Stimulated activated CD4-positive, alpha-beta T cell treated with anti-CD3 and anti-CD28 coated beads, Interleukin-12 subunit alpha, Interleukin-12 subunit beta, amount 100 ng/mL, for 48 hours (primary cell): ENCODE results near the gene USB1.

Experiments
- DNase-seq, 3 donors: peaks; one replicate each; pipeline ENCODE4 v3.0.0-alpha.2; 2020; ENCODE audit warnings: low read depth in 2 of 3, low spot score in 1 of 3

USB1 gene

DNA sequence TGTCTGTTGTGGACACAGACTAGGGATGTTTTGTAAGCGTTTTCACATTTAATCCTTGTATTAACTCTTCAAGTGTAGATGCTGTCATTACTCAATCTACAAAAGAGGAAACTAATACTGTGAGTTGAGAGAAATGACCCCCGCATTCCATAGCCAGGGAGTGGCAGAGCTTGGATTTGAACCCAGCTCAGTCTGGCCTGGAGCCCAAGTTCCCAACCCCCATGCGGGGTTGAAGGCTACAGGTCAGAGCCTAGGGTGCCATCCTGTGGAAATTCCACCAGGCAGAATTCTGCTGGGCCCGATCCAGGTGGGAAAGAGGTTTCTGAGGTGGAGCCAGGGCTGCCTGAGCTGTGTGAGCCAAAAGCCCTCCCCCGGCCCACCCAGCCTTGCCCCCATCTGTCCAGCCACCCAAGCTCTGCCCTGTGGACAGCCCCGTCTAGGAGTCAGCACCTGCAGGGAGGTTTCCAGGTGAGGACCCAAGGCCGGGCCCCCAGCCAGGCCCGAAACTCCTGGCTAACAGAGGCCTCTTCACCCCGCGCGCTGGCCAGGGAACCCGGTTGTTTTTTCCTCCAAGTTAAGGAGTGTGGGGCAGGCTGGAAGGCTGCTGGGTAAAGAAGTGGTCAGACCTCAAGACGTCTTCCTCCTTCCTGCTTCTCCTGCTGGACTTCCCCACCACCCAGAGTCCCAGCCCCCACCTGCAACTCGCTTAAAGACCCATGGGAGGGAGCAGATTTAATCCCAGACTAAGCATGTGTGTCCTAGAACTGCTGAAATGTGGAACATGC is 30.0 kb downstream of the USB1 start:
- DNase-seq, result no peak

DNA sequence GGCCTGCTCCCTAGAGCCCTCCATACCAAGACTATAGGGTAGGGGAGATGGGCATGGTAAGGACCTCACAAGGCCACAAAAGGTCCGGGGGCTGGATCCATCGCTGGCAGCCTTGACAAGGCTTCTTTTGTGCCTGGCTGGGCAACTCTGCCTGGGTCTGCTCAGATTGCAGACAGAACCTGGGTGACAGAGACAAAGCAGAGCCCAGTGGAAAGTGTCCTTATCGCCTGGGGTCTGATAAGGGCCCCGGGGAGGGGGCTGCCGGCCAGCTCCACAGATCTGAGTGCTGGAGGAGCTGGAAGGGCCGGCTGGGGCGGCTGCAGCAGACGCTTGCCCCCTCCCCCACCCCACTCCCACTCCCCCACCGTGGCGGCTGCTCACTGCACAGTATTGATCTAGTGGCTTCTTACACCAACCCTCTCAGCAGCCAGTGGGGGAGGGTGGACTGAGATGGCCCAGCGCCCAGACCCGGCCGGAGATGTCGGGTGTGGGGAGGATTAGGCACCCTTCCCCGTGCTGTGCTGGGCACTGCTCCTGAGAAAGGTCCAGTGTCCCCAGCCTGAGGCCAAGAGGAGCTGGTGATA is 31.6 kb downstream of the USB1 start:
- DNase-seq, result no peak

DNA sequence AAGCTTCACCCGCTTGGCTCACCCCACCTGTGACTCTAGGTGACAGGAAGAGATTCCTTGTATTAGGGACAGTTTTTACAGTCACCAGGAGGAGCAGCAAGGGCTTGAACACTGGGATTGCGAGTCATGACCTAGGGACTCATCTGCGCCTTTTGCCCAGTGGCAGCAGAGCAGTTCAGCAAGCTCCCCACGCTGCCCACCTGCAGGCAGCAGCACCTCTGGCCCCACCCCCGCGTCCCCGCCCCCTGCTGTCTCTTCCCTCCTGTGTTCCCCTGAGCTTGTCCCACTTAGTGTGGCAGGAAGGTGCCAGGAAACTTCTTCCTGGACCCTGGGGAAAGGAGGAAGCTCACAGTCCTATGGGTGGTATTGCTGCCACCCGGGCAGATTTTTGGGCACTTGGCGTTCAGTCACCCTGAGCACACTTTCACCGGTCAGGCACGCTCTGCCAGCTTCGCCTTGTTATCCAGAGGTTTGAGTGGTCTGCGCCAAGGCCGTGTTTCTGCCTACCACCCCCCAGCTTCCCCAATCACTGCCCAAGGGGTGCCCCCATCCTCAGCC is 33.0 kb downstream of the USB1 start:
- no peak for DNase-seq

DNA sequence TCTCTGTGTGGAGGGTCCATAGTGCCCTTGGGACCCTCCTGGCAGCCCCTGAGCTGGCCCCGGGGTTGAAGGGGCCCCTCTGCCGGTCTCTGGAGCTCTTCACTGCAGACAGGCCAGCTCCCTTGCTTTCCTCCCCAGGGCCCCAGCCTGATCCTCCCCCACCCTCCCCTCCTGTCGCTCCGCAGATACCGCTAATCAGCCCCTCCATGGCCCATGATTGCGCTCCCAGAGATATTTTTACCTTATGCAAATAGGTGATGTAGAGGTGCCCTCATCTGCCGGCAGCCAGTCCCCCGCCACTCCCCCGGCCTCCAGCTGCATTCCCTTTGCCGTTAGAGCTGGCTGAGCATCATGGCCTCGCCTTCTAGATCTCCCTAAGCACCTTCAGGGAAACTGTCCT is 33.6 kb downstream of the USB1 start:
- no peak for DNase-seq

DNA sequence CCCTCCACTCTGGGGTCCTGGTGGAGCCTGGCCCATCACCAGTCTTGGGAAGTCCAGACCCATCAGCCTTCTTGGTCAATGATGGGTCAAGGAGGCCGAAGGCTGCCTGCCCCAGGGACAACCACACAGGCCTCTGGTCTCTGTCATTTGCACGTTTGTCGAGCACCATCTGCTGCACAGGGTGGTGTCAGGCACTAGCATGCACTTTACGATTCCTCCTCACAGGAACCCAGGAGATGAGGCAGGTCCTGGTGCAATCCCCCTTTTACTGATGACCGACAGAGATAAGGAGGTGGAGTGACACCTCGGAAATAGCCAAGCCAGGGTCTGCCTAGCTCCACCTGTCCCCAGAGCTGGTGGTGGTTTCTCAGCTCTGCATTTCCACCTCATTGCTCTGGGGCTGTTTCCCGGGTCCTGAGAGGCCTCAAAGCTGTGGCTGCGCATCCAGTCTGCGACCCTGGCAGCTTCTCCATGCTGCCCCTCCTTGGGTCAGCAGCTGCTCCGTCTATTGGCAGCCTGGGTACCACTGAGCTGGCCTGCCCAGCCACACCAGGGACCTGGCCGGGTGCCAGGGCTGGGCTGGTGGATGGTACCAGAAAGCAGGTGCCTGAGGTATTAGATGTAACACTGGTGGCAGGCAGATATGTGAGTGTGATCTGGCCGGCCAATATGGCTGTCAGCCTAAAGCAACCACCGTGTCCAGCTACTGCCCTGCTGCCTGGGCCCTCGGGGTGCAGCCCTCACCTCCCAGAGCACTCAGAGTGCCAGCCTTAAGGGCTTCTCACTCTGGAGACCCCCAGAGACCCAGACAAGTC is 34.4 kb downstream of the USB1 start:
- DNase-seq, result no peak

DNA sequence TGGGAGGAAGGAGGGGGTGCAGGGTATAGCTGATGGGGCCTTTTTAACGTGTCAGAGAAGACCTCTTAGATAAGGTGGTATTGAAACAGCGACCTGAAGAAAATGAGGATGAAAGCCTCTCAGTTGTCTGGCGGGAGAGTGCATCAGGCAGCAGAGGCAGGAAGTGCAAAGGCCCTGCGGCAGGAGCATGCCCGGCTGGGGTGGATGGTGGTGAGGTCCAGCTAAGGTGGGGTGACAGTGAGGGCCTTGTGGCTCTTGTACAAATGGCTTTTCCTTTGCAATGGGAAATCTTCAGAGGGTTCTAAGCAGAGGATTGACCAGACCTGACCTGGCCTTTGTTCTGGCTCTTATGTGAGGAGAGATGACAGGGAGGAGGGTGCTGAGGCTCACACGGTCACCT is 35.7 kb downstream of the USB1 start:
- no peak for DNase-seq

DNA sequence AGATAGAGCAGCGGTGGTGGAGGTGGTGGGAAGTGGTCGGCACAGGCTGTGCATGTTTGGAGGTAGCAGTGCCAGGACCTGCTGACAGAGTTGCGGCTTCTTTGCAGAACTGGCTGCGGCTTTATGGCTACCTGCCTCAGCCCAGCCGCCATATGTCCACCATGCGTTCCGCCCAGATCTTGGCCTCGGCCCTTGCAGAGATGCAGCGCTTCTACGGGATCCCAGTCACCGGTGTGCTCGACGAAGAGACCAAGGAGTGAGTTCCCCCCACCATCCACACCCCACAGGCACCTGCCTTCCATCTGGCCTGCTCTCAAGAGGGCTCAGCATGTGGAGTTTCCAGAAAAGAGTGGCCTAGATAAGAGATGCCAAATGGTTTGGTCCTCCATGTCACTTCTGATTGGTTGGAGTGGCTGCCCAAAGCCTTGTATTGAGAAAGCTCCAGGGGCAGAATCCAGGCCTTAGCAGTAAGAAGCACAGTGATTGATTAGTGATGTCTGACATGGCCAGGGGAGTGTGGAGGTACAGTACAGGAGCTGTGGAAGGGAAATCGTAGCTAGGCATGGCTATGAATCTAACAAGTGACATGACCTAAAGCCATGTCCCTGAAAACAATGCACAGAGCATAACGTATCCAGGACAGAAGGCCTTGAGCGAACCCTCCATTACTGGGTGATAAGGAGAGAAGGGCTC is 36.3 kb downstream of the USB1 start:
- no peak for DNase-seq

DNA sequence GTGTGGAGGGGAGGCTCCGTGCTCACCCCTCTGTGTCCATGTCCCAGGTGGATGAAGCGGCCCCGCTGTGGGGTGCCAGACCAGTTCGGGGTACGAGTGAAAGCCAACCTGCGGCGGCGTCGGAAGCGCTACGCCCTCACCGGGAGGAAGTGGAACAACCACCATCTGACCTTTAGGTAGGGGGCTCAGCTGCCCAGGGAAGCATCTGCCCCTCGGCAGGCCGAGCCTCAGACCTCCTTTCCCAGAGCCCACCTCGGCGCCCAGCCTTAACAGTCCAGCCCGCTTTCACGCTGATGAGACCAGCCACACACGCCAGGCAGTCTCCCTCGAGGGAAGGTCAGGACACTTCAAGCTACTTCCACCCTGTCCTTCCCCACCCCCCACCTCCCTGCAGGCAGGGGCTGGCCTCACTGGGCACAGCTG is 37.0 kb downstream of the USB1 start:
- no peak for DNase-seq

DNA sequence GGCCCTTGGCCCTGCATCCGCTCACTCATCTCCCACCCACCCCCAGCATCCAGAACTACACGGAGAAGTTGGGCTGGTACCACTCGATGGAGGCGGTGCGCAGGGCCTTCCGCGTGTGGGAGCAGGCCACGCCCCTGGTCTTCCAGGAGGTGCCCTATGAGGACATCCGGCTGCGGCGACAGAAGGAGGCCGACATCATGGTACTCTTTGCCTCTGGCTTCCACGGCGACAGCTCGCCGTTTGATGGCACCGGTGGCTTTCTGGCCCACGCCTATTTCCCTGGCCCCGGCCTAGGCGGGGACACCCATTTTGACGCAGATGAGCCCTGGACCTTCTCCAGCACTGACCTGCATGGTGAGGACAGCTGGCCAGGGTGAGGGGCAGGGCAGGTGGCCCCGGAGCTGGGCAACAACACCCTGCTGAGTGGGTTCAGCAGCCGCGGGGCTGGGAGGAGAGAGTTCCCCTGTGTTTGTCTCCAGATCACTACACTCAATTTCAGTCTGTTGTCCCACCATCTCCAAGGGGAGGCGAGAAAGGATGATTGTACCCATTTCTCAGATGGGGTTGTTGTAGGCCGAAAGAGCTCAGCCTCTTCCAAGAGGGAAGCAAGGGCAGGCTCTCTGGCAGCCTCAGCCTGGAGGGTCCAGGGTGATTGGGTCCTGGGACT is 38.8 kb downstream of the USB1 start:
- DNase-seq, result no peak

DNA sequence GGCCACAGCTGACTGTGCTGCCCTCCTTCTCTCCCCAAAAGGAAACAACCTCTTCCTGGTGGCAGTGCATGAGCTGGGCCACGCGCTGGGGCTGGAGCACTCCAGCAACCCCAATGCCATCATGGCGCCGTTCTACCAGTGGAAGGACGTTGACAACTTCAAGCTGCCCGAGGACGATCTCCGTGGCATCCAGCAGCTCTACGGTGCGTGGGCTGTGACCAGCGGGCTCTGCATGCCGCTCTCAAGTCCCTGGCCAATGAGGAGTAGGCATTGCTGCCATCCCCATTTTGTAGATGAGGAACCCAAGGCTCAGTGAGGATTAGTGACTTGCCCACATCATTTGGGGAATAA is 39.3 kb downstream of the USB1 start:
- no peak for DNase-seq

DNA sequence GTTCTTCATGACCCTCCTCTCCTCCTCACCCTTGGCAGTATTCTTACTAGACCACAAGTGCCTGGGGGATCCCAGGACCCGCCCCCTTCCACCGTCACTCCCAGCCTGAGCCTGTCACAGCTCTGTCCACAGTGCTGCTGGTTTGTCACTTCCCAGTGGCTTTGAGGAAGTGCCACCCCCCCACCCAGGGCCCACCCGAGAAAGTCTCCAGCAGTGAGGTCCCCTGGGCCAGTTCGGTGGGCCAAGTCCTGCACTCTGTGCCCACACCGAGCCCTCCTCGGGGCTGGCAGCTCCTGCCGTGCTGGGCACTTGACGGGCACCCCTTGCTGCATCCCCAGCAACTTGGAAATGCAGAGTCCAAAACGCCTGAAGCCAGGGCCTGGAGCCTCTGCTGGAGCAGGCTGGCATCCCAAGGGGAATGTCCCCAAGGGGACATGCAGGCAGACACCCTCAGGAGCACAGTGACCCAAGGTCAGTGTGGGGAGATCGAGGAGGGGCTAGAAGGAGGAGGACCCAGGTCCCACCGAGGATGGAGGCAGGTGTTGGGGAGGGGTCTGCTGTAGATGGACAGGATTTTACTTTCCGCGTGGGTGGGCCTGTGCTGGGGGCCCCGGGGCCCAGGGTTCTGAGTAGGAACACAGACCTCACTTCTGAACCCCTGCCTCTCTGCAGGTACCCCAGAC is 39.9 kb downstream of the USB1 start:
- DNase-seq, result no peak

DNA sequence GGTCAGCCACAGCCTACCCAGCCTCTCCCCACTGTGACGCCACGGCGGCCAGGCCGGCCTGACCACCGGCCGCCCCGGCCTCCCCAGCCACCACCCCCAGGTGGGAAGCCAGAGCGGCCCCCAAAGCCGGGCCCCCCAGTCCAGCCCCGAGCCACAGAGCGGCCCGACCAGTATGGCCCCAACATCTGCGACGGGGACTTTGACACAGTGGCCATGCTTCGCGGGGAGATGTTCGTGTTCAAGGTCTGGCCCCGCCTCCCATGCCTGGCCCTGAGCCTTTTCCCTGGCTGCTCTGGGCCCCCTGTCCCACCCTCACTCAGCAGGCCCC is 40.4 kb downstream of the USB1 start:
- no peak for DNase-seq

DNA sequence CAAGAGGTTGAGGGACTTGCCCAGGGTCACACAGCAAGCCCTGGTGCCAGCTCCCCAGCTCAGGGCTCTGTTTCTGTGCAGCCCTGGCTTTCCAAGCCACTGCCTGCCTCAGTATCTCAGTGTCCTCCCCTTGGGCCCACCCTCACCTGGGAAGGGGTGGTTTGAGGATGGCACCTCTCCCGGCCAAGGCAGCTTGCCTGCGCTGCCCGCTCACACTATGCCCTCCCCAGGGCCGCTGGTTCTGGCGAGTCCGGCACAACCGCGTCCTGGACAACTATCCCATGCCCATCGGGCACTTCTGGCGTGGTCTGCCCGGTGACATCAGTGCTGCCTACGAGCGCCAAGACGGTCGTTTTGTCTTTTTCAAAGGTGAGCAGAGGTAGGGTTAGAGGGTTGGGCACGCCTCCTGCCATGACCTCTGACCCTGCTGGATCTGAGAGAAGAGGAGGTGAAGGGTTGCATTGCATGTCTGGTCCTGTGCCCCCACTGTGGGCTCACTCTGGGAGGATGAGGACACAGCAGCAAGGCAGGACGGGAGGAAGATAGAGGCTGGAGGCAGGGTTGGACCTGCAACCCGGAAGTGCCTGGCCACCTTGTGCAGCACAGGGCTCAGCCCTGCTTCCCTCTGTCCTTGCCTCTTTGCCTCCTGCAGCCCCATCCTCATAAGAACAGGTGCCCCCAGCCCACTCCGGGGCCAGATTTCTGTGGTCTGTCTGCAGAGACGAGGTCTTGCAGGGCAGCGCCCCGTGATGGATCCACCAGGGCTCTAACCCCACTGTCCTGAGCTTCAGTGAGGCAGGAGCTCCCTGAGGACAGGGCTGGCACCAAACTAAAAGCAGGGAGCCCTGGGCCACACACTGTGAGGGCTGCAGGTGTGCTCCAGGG is 41.0 kb downstream of the USB1 start:
- DNase-seq, result no peak

DNA sequence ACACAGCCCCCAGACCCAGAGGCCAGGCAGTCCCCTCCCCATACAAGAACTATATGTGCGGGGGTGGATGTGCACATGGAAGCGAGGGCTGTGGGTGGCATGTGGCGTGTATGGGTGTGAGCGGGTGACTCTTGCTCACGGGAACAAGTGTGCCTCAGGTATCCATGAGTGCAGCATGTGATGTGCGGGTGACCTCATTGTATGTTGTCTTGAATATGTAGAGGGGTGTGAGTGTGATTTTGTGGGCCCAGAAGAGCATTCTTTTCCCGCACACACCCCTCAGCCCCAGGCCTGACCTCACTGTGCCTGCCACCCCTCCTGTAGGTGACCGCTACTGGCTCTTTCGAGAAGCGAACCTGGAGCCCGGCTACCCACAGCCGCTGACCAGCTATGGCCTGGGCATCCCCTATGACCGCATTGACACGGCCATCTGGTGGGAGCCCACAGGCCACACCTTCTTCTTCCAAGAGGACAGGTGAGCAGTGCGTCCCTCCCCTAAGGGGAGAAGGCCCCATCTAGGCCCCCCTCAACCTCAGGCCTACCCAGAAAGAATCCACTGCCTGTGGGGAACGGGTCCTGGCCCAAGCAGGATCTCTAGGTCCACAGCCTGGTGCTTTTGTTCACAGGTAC is 41.8 kb downstream of the USB1 start:
- no peak for DNase-seq

DNA sequence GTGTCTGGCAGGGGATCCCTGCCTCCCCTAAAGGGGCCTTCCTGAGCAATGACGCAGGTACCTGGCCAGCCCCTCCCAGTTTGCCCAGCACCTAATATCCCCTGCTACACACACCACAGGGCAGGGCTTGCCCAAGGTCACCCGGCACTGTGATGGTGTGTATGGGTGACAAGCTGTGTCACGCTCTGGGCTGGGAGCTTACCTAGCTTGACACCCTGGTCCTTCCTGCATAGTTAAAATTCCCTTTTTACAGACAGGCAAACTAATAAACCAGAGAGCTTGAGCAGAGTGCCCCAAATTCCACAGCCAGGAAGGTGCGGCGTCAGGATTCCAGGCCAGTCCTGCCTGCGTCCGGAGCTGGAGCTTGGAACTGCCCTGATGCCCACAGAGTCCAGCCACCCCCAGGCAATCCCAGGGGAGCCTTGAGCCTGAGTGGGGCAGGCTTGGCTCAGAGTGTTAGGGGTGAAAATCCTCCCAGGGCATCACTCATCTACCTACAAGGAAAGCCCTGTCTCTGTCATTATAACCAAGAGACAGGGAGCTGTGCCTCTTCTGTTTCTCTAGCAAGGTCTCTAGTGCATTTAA is 42.5 kb downstream of the USB1 start:
- DNase-seq, result no peak

DNA sequence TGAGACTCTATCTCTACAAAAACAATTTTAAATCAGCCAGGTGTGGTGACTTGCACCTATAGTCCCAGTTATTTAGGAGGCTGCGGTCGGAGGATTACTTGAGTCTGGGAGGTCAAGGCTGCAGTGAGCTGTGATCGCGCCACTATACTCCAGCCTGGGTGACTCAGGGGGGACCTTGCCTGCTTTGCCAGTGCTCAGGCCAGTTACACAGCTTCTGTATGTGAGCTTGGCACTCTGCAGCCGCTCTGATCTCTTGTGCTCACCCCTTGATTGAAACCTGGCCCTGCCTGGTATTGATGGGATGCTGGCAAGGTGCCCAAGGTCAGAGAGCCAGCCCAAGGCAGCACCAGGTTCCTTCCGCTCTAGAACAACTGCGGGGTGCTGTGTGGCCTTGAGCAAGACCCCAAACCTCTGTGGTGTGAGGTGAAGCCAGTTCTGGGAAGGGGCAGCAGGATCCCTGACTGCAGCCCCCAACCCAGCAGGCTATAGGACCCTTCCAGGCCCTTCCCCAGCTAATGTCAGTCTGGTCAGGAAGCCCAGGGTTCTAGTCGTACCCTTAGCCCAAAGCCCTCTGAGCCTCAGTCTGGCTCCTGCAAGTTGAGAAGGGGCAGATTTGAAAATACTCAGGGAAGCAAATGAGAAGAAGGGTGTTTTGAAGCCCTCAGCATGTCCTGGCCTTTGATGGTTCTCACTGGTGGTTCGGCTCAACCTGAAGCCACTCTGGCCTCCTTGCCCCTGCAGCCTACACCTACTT is 43.2 kb downstream of the USB1 start:
- no peak for DNase-seq

DNA sequence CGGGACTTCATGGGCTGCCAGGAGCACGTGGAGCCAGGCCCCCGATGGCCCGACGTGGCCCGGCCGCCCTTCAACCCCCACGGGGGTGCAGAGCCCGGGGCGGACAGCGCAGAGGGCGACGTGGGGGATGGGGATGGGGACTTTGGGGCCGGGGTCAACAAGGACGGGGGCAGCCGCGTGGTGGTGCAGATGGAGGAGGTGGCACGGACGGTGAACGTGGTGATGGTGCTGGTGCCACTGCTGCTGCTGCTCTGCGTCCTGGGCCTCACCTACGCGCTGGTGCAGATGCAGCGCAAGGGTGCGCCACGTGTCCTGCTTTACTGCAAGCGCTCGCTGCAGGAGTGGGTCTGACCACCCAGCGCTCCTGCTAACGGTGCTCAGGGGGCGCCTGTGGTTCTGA is 43.9 kb downstream of the USB1 start:
- DNase-seq, result no peak
